GM18873 (cell line): ENCODE measurements around the gene ADGRV1.
"Not testable (repeated sequence)": the region's sequence is repeated elsewhere in the genome, so short reads cannot be mapped to it uniquely, and the experiment has no call there.

Experiments used
- ATAC-seq: cut with Tn5 transposase; IDR thresholded peaks from one replicate; pipeline ENCODE4 v1.9.1; 2021; ENCODE audit warnings: mild to moderate bottlenecking, moderate library complexity, moderate number of reproducible peaks; ENCODE audit not compliant: unreplicated experiment, low FRiP score

ADGRV1 gene

GRCh38 chr5:90696153-90696552, 137.6 kb downstream of the ADGRV1 start:
- no peak for ATAC-seq

GRCh38 chr5:90700299-90700698, 141.7 kb downstream of the ADGRV1 start:
- ATAC-seq, result no peak

GRCh38 chr5:90703932-90704331, 145.3 kb downstream of the ADGRV1 start:
- no peak for ATAC-seq

GRCh38 chr5:90707698-90708097, 149.1 kb downstream of the ADGRV1 start:
- ATAC-seq, result no peak

DNA sequence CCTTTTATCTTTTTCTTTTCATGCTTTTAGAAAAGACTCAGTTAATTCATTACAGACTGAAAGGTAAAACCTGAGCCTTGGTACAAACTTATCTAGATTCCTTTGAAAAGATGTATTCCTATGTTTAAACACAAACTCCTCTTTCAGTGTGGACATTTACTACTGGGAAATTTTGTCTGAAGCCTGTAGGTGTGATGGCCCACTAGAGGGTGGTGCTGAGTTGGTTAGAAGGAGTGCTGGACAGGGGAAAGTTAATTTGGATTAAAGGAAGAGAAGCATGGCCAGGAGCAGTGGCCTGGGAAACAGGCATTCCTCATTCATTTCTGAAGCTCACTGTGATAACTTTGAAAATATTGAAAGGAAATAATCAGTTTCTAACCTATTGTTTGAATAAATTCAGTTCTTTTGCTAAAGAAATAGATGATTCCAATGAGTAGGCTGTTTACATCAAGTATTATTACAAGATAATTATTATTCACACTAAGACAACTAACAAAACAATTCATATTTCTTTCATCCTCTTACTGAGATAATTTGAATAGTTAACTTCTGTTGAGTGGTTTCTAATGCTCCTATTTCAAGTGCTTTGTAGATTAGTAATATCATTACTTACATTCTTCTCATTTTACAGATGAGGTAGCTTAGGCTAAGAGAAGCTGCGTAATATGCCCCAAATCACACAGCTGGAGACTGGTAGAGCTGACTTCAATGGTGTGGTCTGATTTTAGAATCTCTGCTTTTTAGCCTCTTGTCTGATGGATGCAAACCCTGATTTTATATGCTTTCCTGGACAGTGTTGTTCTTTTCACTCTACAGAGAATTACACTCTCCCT, 150.9 kb downstream of the ADGRV1 start:
- ATAC-seq, result peak; percentile 52

GRCh38 chr5:90718387-90718786, 159.8 kb downstream of the ADGRV1 start:
- no peak for ATAC-seq

GRCh38 chr5:90739567-90739966, 181.0 kb downstream of the ADGRV1 start:
- ATAC-seq, result no peak

DNA sequence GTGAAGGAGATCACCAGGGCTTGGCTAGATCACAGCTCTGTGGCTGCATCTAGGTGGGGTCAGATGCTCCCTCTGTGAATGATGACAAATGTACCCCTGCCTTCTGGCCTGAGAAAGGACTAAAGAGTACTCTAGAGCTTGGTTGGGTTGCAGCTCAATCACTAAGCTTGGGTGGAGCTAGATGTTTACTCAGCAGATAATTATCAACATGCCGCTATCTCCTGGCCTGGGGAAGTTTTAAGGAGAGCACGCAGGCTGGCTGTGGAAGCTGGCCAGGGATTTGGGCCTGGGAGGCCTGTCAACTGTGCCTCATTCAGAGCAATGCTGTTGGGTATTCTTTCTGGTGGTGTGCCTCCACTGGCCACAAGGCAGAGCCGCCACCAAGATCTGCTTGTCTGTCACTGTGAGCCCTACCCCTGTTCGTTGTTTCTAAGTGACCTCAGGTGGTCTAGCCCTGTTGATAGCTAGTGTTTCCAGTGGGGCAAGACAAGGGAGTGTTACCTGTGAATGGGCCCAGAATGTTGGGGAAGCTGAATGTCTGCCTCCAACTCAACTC, 181.7 kb downstream of the ADGRV1 start:
- ATAC-seq, result no peak

- ATAC-seq, result no peak
These were observed 182.5 kb downstream of the ADGRV1 start for GRCh38 chr5:90741022-90741564.

GRCh38 chr5:90746119-90746518, 187.5 kb downstream of the ADGRV1 start:
- ATAC-seq, result no peak

DNA sequence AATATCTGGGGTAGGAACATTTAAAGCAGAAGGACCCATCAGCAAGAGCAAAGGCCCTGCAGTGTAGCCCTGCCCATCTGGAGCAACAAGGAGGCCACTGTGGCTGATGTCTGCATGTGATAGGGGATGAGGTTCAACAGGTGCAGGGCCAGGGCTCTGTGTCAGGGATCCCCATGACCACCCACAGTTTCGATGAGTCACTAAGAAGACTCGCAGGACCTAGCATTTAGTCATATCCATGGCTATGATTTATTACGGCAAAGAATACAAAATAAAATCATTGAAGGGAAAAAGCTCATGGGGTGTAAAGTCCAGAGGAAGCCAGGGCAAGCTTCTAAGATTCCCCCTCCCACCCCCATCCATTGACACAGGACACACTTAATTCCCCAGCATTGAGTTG, 188.6 kb downstream of the ADGRV1 start:
- no peak for ATAC-seq

GRCh38 chr5:90747693-90748092, 189.1 kb downstream of the ADGRV1 start:
- no peak for ATAC-seq

GRCh38 chr5:90759119-90759518, 200.5 kb downstream of the ADGRV1 start:
- ATAC-seq, result no peak

DNA sequence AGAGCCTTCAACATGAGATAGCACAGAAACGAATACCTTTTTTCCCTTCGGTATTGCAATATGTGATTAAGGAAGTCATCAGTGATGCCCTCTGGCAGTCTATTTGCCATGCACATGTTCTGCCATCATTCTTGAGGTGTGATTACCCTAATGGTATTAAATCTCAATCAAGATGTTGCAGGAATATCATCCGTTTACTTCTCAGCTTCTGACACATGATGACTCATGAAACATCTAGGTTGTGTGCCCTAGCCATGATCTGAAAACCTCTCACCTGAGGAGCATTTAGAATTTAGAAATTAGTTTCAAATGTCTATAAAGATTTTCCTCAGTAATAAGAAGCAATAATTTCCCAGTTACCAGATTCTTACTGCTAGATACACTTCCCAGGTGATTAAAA, 209.1 kb downstream of the ADGRV1 start:
- ATAC-seq, result no peak

DNA sequence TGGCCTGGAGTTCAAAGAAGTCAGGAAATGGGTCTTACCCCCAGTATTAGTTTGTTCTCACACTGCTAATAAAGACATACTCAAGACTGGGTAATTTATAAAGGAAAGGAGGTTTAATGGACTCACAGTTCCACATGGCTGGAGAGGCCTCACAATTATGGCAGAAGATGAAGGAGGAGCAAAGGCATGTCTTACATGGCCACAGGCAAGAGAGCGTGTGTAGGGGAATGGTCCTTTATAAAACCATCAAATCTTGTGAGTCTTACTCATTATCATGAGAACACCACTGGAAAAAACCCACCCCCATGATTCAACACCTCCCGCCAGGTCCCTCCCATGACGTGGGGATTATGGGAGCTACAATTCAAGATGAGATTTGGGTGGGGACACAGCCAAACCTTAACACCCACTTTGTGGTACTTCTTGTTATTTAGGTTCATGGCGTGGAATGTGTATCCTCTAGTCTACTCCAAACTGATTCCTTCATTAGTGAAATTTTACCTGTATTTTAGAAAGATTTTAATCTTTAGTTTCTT, 211.5 kb downstream of the ADGRV1 start:
- ATAC-seq, result not testable (repeated sequence)

- no peak for ATAC-seq
These were observed 219.4 kb downstream of the ADGRV1 start for GRCh38 chr5:90777959-90778358.

DNA sequence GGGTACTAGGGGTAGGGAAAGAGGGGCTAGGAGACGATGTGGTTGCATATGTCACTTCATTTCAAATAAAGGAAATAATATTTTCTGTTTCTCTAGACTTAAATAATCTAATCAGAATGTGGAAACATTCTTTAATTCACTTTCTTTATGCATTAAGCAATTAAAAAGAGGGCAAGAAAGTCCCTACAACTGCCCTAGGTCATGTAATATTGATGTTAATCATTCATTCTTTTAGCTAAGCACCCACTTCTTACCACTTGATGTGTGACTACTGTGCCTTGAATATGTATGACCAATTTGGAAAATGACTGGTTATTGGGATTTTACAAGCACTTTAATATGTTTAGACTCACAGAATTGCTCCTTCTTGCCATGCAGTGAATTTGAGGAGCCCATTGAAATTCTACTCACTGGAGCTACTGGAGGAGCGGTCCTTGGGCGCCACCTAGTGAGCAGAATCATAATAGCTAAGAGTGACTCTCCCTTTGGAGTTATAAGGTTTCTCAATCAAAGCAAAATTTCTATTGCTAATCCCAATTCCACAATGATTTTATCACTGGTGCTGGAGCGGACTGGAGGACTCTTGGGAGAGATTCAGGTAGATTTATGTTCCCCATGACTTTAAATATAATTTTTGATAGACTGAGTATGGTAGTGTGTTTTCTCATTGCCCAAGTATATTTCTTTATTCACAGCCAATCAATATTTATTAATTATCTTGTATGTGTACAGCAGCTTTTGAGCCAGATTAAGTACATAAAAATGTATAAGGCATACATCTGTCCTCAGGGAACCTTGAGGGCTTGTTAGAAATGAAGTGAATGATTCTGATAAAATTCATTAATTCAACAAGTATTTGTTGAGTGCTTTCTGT, 225.1 kb downstream of the ADGRV1 start:
- peak; percentile 93 for ATAC-seq

- ATAC-seq, result no peak
These were observed 228.2 kb downstream of the ADGRV1 start for GRCh38 chr5:90786756-90787155.

DNA sequence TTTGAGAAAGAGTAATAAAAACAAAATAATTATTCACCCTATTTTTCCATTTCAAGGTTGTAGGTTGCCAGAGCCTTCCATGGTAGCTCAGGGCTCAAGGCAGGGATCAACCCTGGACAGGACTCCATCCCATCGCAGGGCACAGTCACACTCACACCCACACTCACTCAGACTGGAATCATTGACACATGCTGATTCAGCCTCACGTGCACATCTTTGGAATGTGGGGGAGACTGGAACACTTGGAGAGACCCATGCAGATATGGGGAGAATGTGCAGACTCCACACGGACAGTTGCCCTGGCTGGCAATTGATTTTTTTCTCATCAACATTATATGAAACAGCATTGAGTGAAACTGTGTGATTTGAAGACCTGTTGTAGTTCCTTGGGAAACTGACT, 234.1 kb downstream of the ADGRV1 start:
- no peak for ATAC-seq

GRCh38 chr5:90793183-90793582, 234.6 kb downstream of the ADGRV1 start:
- no peak for ATAC-seq

DNA sequence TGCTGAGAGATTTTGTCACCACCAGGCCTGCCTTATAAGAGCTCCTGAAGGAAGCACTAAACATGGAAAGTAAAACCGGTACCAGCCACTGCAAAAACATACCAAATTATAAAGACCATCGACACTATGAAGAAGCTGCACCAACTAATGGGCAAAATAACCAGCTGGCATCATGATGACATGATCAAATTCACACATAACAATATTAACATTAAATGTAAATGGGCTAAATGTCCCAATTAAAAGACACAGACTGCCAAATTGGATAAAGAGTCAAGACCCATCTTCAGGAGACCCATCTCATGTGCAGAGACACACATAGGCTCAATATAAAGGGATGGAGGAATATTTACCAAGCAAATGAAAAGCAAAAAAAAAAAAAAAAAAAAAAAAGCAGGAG, 238.3 kb downstream of the ADGRV1 start:
- not testable (repeated sequence) for ATAC-seq
